Fibroblast of pulmonary artery (primary cell): ENCODE results near the gene CCR7.

ENCODE experiments used
- DNase-seq: peaks from one replicate; pipeline ENCODE4 v3.0.0-alpha.2; 2010; ENCODE audit warnings: low read depth
- H3K4me3 ChIP-seq: replicated peaks from 2 replicates; pipeline ENCODE4 v1.5.1; 2011; ENCODE audit warnings: low read depth, mild to moderate bottlenecking, control low read depth, low read length, moderate library complexity
- CTCF ChIP-seq: IDR thresholded peaks from 2 replicates; pipeline ENCODE4 v1.5.1; 2011; ENCODE audit warnings: mild to moderate bottlenecking, control low read depth, low read length, inconsistent platforms; ENCODE audit errors: missing control alignments

The CCR7 gene

GRCh38 chr17:40564883-40565768 lies at the start of gene CCR7:
Gene CCR7 (minus strand): TSS chr17:40565472. CDS start chr17:40565409, 63 bp downstream.
- no peak within 1 kb of the TSS for H3K4me3 ChIP-seq
- no peak for TF ChIP-seq CTCF
- DNase-seq, result no peak

DNA sequence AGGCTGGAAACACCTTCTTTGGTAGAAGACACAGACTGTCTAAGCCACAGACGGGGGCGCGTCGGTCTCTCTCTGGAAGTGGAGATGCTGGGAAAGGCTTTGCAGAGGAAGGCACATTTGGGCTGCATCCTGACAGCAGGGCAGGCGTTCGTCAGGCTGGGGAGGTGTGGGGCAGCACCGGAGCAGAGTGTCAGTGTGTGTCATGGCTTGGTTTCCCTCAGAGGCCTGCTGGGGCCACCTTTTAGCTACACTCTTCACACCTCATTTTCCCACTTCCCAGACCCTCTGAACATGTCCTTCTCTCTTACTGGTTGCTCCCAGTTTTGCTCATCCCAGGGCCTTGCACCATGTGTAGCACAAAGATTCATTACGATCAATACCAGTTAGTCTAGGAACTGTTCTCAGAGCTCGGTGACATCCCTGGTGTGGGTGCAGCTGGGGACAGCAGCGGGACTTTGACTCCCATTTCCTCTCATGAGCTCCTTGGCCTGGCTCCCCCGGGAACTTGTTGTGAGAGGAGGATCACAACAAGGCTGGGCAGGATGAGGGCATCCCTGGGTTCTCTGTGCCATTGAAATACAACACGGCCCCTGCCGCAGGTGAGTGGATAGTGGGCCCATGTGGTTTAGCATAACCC lies 49.3 kb upstream of the CCR7 start:
- no peak for DNase-seq
- TF ChIP-seq CTCF, result no peak
- no peak overlapping the region for H3K4me3 ChIP-seq

GRCh38 chr17:40613467-40614154 lies 48.3 kb upstream of the CCR7 start:
- DNase-seq, result no peak
- no peak for TF ChIP-seq CTCF
- no peak overlapping the region for H3K4me3 ChIP-seq

- H3K4me3 ChIP-seq, result no peak overlapping the region
- DNase-seq, result no peak
- TF ChIP-seq CTCF, result no peak
Measured at GRCh38 chr17:40612599-40613244, 47.5 kb upstream of the CCR7 start.

GRCh38 chr17:40611840-40612474 lies 46.7 kb upstream of the CCR7 start:
- no peak overlapping the region for H3K4me3 ChIP-seq
- no peak for DNase-seq
- no peak for TF ChIP-seq CTCF

DNA sequence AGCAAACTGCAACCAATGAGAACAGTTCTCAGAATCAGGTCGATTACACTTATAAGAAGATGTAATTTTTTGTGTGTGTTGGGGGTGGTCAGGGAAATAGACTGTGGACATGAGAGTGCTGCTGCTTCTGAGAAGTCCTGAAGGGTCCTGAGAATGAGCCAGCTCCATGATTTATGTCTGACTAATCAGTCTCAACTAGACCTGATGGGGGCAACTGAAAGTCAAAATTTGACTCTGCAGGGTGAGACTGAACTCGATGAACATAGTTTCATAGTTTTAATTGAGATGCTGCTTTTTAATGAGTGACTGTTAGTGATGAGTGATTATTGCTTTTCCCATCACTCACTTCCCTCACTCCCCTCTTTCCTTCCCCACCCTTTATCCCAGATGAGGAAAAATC lies 45.1 kb upstream of the CCR7 start:
- no peak overlapping the region for H3K4me3 ChIP-seq
- DNase-seq, result no peak
- no peak for TF ChIP-seq CTCF
